ENCODE data around the gene ATP2C1.
A peak's percentile ranks its signal among the peaks of the same experiment; 100 is the strongest.

DNA sequence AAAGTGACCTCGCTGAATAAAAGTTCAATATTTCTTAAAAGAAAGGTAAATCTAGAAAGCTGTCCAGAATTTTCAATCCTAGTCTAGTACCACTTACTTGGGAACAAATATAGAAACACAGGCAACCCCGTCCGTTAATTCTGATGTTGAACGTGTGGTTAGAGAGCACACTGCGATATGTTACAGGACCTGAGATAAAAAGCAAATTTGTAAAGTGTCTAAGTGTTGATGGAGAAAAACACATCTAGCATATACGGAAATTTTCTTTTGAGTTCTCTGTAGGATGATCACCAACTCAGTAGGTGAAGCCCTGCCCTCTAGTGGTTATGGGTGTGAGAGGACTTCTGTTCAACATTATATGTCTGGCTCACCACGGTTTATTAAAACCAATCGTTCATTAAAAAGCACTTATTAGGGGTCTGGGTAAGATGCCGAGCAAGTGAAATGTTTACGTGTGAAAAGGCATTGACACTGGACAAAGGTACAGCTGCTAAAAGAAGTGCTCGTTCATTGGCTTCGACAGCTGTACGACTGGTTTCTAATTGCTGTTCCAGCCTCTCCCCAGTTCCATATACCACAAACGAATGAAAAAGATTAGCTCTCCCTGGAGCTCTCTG is 1.0 kb upstream of the ATP2C1 start:
- TF ChIP-seq CTCF (IDR thresholded peaks at IDR 0.05 in 8 of 11, conservative IDR thresholded peaks at IDR 0.05 in 3 of 11) (peak; percentile 43 to 86 (median 80)), POLR2A (IDR thresholded peaks at IDR 0.05) (no peak), POLR2AphosphoS5 (IDR thresholded peaks at IDR 0.05) (no peak)
